Measurements from ENCODE around the gene SLC16A13.
"Not testable (repeated sequence)": the region's sequence is repeated elsewhere in the genome, so short reads cannot be mapped to it uniquely, and the experiment has no call there.

Gene SLC16A13

DNA sequence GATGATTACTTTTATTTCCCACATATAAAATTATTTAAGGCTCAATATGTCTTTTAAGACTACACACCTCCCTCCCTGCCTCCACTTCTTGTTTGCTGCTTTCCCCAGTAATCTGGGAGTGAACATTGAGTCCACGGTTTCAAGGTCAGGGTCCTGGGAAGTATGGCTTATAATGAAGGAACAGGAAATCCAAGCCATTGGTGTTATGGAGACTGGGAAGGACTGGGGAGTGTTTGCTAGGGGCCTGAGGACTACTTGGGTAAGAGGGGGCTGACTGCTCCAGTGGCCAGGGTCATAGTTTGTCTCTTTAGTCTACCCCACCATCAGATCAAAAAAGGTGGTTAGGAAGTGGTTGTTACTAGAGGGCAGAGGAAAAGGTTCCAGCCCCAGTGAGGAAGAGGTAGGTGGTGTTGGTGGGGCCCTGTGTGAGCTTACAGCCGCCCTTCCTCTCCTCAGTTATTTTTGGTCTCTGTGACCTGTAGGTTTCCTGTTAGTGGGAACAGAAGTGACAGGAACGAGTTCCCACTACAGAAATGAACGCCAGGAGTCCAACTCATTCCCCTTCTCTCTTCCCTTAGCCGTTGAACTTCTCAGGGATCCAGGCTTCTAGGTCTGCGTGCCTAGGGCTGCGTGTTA lies 742 bp upstream of the SLC16A13 start:
- no peak for DNase-seq

- no peak for DNase-seq
These were observed 2.4 kb downstream of the SLC16A13 start for GRCh38 chr17:7038025-7038862.

DNA sequence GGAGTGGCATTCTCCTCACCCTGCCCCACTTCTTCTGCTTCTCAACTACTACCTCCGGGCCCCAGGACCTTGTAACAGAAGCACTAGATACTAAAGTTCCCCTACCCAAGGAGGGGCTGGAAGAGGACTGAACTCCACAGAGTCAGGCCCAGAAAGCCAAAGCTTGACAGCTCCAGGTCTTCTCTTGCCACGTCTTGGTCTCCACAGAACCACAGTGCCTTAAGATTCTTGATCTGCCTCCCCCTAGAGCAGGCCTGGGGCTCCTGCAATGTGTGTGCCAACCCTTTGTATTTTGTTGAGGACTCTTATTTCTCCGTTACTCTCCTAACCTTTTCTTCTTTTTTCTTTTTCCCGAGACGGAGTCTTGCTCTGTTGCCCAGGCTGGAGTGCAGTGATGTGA lies 4.0 kb downstream of the SLC16A13 start:
- no peak for DNase-seq

DNA sequence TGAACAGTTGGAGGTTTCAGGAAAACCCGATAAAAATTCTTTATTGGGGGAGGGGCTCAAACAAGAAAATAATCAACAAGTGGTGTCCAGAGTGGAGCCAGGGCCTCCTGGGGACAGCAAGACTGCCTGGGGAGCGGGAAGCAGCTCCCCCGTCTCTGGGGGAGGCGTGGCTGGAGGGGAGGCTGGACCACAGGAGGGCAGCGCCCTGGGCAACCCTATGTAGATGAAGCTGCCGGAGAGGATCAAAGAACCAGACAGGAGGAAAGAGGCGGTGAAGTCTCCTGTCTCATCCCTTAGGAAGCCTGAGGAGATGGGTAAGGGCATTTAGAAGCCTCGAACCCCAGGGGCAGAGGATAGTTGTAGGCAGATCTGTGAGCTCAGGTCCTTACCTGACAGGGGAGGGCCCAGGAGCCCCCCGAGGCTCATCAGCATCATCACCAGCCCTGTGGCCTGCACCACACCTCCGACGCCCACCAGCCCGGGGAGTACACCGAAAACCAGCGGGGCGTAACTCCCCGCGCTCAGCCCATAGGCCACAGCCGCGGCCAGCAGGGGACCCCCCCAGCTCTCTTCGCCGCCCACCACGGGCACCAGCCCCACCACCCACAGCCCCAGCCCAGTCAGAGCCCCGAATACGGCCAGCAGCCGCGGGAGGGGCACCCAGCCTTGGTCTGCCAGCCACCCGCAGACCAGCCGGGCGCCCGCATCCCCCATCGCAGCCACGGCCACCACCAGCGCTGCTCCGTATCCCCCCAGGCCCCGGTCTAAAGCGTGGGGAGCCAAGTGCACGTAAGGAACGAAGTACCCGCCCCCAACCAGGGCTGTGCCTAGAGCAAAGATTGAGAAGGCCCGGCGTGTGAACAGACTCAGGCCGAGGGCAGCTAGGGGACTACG lies 6.0 kb downstream of the SLC16A13 start:
- DNase-seq, result no peak

- DNase-seq, result no peak
These were observed 6.8 kb downstream of the SLC16A13 start for GRCh38 chr17:7042501-7043181.

GRCh38 chr17:7043182-7043496 lies 7.3 kb downstream of the SLC16A13 start:
- no peak for DNase-seq

DNA sequence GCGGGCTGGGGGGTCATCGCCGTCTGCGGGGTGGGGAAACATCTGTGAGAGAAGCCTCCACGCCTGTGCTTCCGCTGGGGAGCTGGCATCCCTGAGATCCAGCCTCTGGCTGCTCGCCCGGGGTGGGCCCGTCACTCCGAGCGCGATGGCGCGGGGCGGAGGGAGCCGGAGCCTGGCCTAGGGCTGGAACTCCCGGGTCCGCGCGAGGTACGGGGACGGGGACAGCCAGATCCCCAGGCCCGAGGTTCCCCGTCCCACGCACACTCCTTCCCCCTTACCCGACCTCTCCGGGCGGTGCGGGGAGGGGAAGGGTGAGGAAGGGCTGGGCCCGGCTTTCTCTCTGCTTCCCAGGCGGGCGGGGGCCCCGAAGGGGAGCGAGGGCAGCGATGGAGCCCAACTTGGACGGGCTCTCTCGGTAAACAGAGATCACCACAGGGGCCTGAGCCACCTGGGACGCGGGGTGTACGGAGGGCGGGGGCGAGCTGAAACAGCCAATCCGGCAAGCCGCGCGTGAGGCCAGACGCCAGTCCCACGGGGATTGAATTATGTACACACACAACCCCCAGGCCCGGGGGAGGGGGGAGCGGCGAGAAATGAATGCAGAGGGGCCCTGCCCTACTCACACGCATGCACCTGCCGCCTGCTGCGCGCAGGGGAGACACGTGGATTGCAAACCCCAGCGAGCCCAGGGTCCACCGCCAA lies 7.8 kb downstream of the SLC16A13 start, which contains the start of gene SLC16A11:
Gene SLC16A11 (minus strand): TSS at position 596 of the 702 bp plus-strand sequence. CDS start 579 bp downstream, at position 17.
- DNase-seq, result peak; percentile 52

GRCh38 chr17:7045492-7046126 lies 9.8 kb downstream of the SLC16A13 start:
- DNase-seq, result no peak

GRCh38 chr17:7046127-7046724 lies 10.4 kb downstream of the SLC16A13 start:
- no peak for DNase-seq

- not testable (repeated sequence) for DNase-seq
These were observed 11.0 kb downstream of the SLC16A13 start for GRCh38 chr17:7046725-7047397.

GRCh38 chr17:7047566-7047965 lies 11.8 kb downstream of the SLC16A13 start:
- DNase-seq, result no peak

DNA sequence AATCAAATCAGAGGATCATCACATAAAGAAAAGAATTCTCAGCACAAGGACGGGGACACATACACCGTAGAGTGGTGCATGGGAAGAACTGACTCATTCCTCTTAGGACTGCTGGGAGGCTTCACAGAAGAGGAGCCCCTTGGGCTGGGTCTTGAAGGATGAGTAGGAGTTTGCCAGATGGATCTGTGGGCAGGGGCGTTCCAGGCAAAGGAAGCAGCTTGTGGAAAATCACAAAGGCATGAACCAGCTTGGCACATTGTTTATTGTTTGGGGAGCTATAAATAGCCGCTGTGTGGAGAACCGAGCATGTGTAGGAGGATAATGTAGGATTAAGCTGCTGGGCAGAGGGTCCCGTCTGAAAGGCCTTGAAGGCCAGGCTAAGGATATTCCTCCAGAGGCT lies 13.2 kb downstream of the SLC16A13 start:
- no peak for DNase-seq

GRCh38 chr17:7050583-7050982 lies 14.8 kb downstream of the SLC16A13 start:
- not testable (repeated sequence) for DNase-seq

DNA sequence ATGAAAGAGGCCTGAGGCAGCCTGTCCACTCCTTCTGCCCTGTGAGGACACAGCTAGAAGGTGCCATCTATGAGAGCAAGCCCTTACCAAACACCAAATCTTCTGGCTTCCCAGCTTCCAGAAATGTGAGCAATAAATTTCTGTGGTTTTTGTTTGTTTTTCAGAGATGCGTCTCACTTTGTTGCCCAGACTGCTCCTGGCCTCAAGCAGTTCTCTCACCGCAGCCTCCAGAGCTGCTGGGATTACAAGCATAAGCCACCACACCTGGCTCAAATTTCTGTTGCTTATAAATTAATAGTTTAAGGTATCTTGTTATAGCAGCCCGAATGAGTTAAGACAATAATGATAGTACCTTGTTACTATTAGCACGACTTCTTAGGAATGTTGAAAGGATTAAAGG lies 20.6 kb downstream of the SLC16A13 start:
- no peak for DNase-seq

DNA sequence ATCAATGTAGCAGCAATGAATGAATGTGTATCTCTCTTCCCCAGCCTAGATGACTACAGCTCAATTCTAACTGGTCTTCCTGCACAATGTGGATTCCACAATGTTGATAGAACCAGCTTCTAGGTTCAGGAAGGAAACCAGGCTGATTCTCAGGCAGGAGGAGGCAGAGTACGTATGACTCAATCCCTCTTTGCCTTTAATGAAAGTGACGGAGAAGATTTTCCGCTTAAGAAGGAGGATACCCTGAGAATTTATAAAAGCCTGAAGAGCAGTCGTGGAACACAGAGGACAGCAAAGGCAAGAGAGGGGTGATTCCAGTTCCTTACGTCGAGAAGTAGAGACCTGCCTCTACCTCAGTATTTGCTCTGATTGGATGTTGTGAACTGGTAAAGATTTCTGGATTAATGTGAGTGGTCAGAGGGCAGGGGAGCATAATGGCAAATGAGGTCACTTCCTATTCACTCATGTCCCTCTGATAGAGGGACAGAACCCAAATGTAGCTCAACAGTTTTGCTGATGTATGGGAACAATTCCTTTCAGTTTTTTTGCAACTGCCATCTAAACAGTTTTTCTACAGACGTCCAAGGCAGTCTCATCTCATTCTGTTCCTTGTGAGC lies 23.1 kb downstream of the SLC16A13 start:
- DNase-seq, result no peak

- DNase-seq, result no peak
These were observed 24.5 kb downstream of the SLC16A13 start for GRCh38 chr17:7060165-7060891.

- no peak for DNase-seq
These were observed 27.8 kb downstream of the SLC16A13 start for GRCh38 chr17:7063518-7064094.

DNA sequence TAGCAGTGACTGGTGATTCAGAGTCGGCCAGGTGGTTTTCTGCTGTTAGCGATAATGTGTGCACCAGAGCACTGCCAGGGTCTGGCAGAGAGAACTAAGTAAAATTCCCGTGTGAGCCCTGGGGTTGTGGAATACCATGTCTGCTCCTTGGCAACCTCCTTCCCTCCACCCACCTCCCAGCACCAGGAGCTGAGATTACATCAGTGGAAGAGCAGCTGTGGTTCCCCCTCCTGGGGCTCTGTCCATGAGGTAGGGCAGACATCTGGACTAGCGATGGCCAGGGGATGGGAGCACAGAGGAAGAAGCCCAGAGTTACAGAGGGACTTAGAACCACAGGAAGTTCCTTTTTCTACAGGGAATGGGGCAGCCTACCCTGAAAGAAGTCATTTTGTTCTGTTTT lies 28.4 kb downstream of the SLC16A13 start:
- DNase-seq, result no peak

GRCh38 chr17:7067198-7067597 lies 31.4 kb downstream of the SLC16A13 start:
- DNase-seq, result no peak
